Measurements from ENCODE around the gene AKT1.

GRCh38 chr14:104808456-104808855, 12.9 kb upstream of the AKT1 start:
- TF ChIP-seq CTCF (IDR thresholded peaks at IDR 0.05) (no peak), POLR2A (IDR thresholded peaks at IDR 0.05) (no peak)
